BLaER1 (cell line): ENCODE measurements around the gene EEF1AKMT3.

ENCODE experiments used
- H3K27ac ChIP-seq: shearing (Covaris generic); formaldehyde crosslinking; 2 replicates; pipeline ENCODE4 v1.8.1; 2022
- H3K27me3 ChIP-seq: shearing (Covaris generic); formaldehyde crosslinking; 2 replicates; pipeline ENCODE4 v1.8.1; 2022
- H3K36me3 ChIP-seq: shearing (Covaris generic); formaldehyde crosslinking; 2 replicates; pipeline ENCODE4 v1.8.1; 2022
- H3K4me1 ChIP-seq: shearing (Covaris generic); formaldehyde crosslinking; 2 replicates; pipeline ENCODE4 v1.8.1; 2022
- H3K4me2 ChIP-seq: shearing (Covaris generic); formaldehyde crosslinking; 2 replicates; pipeline ENCODE4 v1.8.1; 2022
- H3K4me3 ChIP-seq: shearing (Covaris generic); formaldehyde crosslinking; 2 replicates; pipeline ENCODE4 v1.8.1; 2022
- H3K9ac ChIP-seq: shearing (Covaris generic); formaldehyde crosslinking; 2 replicates; pipeline ENCODE4 v1.8.1; 2022
- H3K9me3 ChIP-seq: shearing (Covaris generic); formaldehyde crosslinking; 2 replicates; pipeline ENCODE4 v1.8.1; 2022
- H4K20me1 ChIP-seq: shearing (Covaris generic); formaldehyde crosslinking; 2 replicates; pipeline ENCODE4 v1.8.1; 2022
- Cebpa-rat ChIP-seq: shearing (Covaris generic); IDR thresholded peaks from 2 replicates; pipeline ENCODE4 v1.8.1; 2022

The EEF1AKMT3 gene

GRCh38 chr12:57750561-57751431 lies 21.6 kb upstream of the EEF1AKMT3 start:
- peak overlapping the region; percentile 84 for H3K4me3 ChIP-seq

GRCh38 chr12:57751432-57751787 lies 21.0 kb upstream of the EEF1AKMT3 start:
- Histone ChIP-seq H3K9me3 (no peaks in the 10 kb centered on the region), H4K20me1 (peaks cover 48% of the 10 kb centered on the region), H3K9ac (peak overlapping the region; percentile 94), H3K4me3 (peak overlapping the region; percentile 84), H3K4me1 (peaks cover 45% of the 10 kb centered on the region), H3K36me3 (peaks cover 48% of the 10 kb centered on the region), H3K4me2 (peak overlapping the region; percentile 93), H3K27me3 (peaks cover 37% of the 10 kb centered on the region), H3K27ac (peak overlapping the region; percentile 94)
- TF ChIP-seq Cebpa-rat, result no peak

More at GRCh38 chr12:57750561-57751431, 21.6 kb upstream of the EEF1AKMT3 start:
- Histone ChIP-seq H3K36me3 (peaks cover 54% of the 10 kb centered on the region), H3K27ac (peak overlapping the region; percentile 94), H3K4me2 (peak overlapping the region; percentile 93), H4K20me1 (peaks cover 47% of the 10 kb centered on the region), H3K9ac (peak overlapping the region; percentile 94), H3K27me3 (peaks cover 31% of the 10 kb centered on the region), H3K9me3 (no peaks in the 10 kb centered on the region), H3K4me1 (peaks cover 45% of the 10 kb centered on the region)
- TF ChIP-seq Cebpa-rat, result no peak

- H3K27me3 ChIP-seq, result peaks cover 44% of the 10 kb centered on the region
- peak within 1 kb of the TSS; percentile 94 for H3K27ac ChIP-seq
- H3K9ac ChIP-seq, result peak within 1 kb of the TSS; percentile 94
- peaks cover 42% of the 10 kb centered on the region for H3K36me3 ChIP-seq
- peaks cover 51% of the 10 kb centered on the region for H3K4me1 ChIP-seq
- peak within 1 kb of the TSS; percentile 84 for H3K4me3 ChIP-seq
- H3K9me3 ChIP-seq, result no peaks in the 10 kb centered on the region
- H3K4me2 ChIP-seq, result peak within 1 kb of the TSS; percentile 93
- H4K20me1 ChIP-seq, result peaks cover 54% of the 10 kb centered on the region
- no peak for TF ChIP-seq Cebpa-rat
Observed at GRCh38 chr12:57751788-57752667, 20.4 kb upstream of the EEF1AKMT3 start, which contains the start of gene CDK4. Gene CDK4, minus strand, starts transcription at chr12:57752310. Its CDS starts 593 bp downstream, at chr12:57751717.

DNA sequence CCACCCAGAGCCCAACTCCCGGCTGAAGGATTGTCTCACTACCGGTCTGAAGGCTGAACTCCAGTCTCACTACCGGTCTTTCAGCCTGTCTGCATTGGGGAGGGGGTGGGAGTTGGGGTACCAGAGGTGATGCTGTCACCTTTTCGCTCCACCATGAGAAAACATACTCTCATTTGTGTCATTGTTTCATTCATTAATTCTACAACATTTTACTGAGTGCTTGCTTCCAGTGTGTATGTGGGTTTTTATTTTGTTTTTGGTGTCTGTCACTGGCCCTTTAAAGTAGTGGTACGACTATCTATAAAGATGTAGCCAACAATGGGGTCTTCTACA lies 19.8 kb upstream of the EEF1AKMT3 start:
- Histone ChIP-seq H3K27ac (no peak overlapping the region), H3K9ac (no peak overlapping the region), H3K4me2 (peak overlapping the region; percentile 77), H3K27me3 (peaks cover 50% of the 10 kb centered on the region), H3K9me3 (no peaks in the 10 kb centered on the region), H3K4me1 (peaks cover 51% of the 10 kb centered on the region), H3K36me3 (peaks cover 36% of the 10 kb centered on the region), H3K4me3 (peak overlapping the region; percentile 84), H4K20me1 (peaks cover 57% of the 10 kb centered on the region)
- TF ChIP-seq Cebpa-rat, result no peak

DNA sequence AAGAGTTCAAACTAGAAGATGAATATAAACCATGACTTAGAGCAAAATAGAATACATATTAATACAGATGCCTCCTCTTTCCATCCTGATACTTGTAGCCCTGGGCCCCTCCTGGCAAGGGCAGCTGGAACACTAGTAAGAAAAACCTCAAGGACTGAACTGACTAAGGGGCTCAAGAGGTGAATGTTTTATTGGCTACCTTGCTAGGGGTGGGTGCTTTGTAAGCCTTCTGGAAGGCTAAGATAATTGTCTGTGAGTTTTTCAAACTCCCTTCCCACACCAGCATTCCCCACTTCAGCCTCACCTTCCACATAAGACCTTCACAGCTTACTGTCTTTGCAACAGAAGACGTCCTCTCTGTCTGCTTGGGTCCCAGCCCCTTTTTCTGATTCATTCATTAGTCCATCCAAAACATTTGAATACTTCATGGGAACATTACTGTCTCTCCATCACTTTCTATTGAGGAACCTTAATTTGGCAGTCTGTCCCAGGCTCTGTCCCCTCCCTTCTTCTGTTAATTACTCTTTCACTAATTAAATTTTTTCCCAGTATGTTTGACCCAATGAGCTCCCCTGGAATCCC lies 18.6 kb upstream of the EEF1AKMT3 start:
- peak overlapping the region; percentile 99 for H3K4me2 ChIP-seq
- TF ChIP-seq Cebpa-rat, result no peak
- H3K27me3 ChIP-seq, result peaks cover 62% of the 10 kb centered on the region
- no peak overlapping the region for H3K4me3 ChIP-seq
- H3K36me3 ChIP-seq, result peaks cover 34% of the 10 kb centered on the region
- H3K9me3 ChIP-seq, result no peaks in the 10 kb centered on the region
- H4K20me1 ChIP-seq, result peaks cover 60% of the 10 kb centered on the region
- H3K4me1 ChIP-seq, result peaks cover 51% of the 10 kb centered on the region
- H3K27ac ChIP-seq, result no peak overlapping the region
- no peak overlapping the region for H3K9ac ChIP-seq

DNA sequence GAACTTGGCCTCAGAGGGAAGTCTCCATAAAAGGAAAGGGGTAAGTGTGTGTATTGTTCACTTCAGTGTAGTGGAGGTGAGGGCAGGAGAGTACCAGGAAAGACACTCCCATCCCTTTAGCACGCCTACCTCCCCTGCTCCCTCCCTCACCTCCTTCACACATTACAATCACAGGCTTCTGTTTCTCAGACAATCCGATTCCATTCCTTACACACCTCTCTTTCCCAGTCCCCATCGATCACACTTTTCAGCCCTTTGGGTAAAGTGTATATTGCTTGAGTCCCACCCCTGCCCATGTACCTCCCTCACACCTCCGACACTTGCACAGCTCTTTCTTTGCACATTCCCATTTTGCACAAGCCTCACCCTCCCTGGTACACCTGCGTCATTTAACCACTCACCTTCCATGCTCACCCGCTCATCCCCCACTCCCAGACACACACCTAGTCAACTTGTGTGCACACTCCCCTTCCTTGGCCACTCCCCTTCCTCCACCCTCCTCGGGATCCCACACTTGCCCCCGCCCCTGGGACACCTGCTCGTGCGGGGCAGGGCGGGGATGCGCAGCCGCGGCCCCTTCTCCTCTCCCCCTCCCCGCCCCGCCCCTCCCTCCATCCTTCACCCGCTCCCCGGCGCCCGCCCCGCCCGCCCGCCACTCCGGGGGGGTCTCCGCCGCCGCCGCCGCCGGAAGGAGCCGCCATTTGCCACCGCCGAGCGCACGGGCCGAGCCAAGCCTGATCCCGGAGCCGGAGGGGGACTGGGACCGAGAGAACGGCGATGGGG lies 17.8 kb upstream of the EEF1AKMT3 start, which contains the start of gene MARCHF9:
Gene MARCHF9 (plus strand): TSS at position 693 of the 783 bp plus-strand sequence. CDS start 426 bp downstream, outside the sequence.
- Histone ChIP-seq H3K4me2 (peak within 1 kb of the TSS; percentile 99), H3K36me3 (peaks cover 28% of the 10 kb centered on the region), H3K27me3 (peaks cover 66% of the 10 kb centered on the region), H3K9ac (peak within 1 kb of the TSS; percentile 65), H3K27ac (no peak within 1 kb of the TSS), H4K20me1 (peaks cover 57% of the 10 kb centered on the region), H3K9me3 (no peaks in the 10 kb centered on the region), H3K4me3 (peak within 1 kb of the TSS; percentile 73), H3K4me1 (peaks cover 51% of the 10 kb centered on the region)
- no peak for TF ChIP-seq Cebpa-rat

DNA sequence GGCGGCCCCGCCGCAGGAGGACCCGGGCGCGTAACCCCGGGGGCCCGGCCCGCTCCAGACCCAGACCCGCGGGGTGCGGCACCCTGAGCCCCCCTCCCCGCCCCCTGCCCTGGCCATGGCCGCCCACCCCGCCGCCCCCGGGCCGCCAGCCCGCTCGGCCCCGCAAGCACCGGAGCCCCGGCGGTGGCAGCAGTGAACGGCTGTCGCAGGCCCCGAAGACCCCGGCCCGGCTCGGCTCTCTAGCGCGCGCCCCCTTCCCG lies 17.3 kb upstream of the EEF1AKMT3 start:
- Histone ChIP-seq H4K20me1 (peaks cover 58% of the 10 kb centered on the region), H3K9ac (no peak overlapping the region), H3K9me3 (no peaks in the 10 kb centered on the region), H3K4me2 (peak overlapping the region; percentile 99), H3K36me3 (peaks cover 23% of the 10 kb centered on the region), H3K4me3 (peak overlapping the region; percentile 73), H3K4me1 (peaks cover 50% of the 10 kb centered on the region), H3K27ac (no peak overlapping the region), H3K27me3 (peaks cover 66% of the 10 kb centered on the region)
- no peak for TF ChIP-seq Cebpa-rat

- Histone ChIP-seq H3K36me3 (peaks cover 17% of the 10 kb centered on the region), H3K27ac (no peak overlapping the region)
Observed at GRCh38 chr12:57755454-57756372, 16.7 kb upstream of the EEF1AKMT3 start.

More at GRCh38 chr12:57755454-57756372, 16.7 kb upstream of the EEF1AKMT3 start:
- TF ChIP-seq Cebpa-rat, result no peak
- Histone ChIP-seq H3K4me2 (peak overlapping the region; percentile 99), H4K20me1 (peaks cover 58% of the 10 kb centered on the region), H3K9ac (peak overlapping the region; percentile 65), H3K4me3 (peak overlapping the region; percentile 73), H3K4me1 (peaks cover 44% of the 10 kb centered on the region), H3K9me3 (no peaks in the 10 kb centered on the region), H3K27me3 (peaks cover 67% of the 10 kb centered on the region)
